Colonic mucosa (tissue), 4 donors: ENCODE data around the gene KLK10. TPM values are rescaled to one million over a fixed set of nuclear protein-coding genes. Genes with fewer than 3 reads are reported as not detected.
"Not testable (repeated sequence)": the region's sequence is repeated elsewhere in the genome, so short reads cannot be mapped to it uniquely, and the experiment has no call there.

ENCODE experiments used
- DNase-seq: peaks from one replicate; pipeline ENCODE4 v3.0.0-alpha.2; 2020
- H3K27ac ChIP-seq: fragments of 200-600 bp; one replicate; pipeline ENCODE4 v1.8.0; 2021
- H3K27me3 ChIP-seq: fragments of 200-600 bp; one replicate; pipeline ENCODE4 v1.8.0; 2021
- H3K36me3 ChIP-seq: fragments of 200-600 bp; one replicate; pipeline ENCODE4 v1.8.0; 2021
- H3K4me1 ChIP-seq: fragments of 200-600 bp; one replicate; pipeline ENCODE4 v1.8.0; 2021; ENCODE audit warnings: mild to moderate bottlenecking
- H3K4me3 ChIP-seq: fragments of 200-600 bp; one replicate; pipeline ENCODE4 v1.8.0; 2021
- H3K9ac ChIP-seq, 2 donors: one replicate each; pipeline ENCODE4 v1.7.0; 2013; ENCODE audit warnings: control low read depth in 2 of 2, low read depth in 2 of 2, low read length in 2 of 2
- H3K9me3 ChIP-seq: fragments of 200-600 bp; one replicate; pipeline ENCODE4 v1.8.0; 2021
- intact Hi-C: fragments of 100-400 bp; cut with DNase I; formaldehyde crosslinking; loops from one replicate; pipeline ENCODE4 v1.14.1; 2022
- total RNA-seq, 2 donors: library from RNA; stranded (reverse); fragmentation: NEBNext Ultra II Directional in 1 of 2; extraction: Animal tissue kit (Norgen Biotek cat#: 25700) in 1 of 2; gene quantifications; one replicate each; pipeline ENCODE4 v1.2.1, GENCODE V29; 2021
- TF ChIP-seq, protein P1 (sequence below): fragments of 200-600 bp; IDR thresholded peaks from one replicate; pipeline ENCODE4 v1.8.0; 2022; ENCODE audit warnings: antibody characterized with exemption, mild to moderate bottlenecking
- donor health status: healthy.
- donor health status: DM: no; HTN: no; CAD: no.
- donor health status: DM: no; HTN: no; CAD: no.

KLK10 gene
- total RNA-seq, 2 donors from 2014 or later: 0.40 to 1.1 TPM

DNA sequence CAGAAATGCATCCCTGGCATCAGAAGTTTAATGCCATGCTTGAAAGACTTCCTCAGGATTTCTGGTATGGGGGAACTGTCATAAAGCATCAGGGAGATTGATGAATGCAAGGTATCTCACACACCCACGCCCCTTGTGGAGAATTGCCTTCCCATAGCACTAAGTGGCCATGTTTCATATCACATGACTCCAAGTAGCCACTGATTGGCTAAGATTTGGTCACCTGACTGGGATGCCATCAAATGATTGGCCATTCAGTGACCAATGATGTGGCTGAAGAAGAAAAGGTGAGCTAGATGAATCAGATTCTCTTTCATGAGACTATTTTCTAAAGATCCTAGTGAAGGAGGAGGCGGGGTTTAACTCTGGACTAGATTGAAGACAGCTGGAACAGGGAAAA lies 25.4 kb downstream of the KLK10 start:
- intact Hi-C loops: no loop called here
- Histone ChIP-seq H3K9ac (no peak overlapping the region), H3K27ac (no peak overlapping the region), H3K36me3 (no peaks in the 10 kb centered on the region), H3K4me1 (no peaks in the 10 kb centered on the region), H3K27me3 (no peaks in the 10 kb centered on the region), H3K9me3 (no peaks in the 10 kb centered on the region), H3K4me3 (no peak overlapping the region)
- DNase-seq: no peak
- TF ChIP-seq, protein P1, sequence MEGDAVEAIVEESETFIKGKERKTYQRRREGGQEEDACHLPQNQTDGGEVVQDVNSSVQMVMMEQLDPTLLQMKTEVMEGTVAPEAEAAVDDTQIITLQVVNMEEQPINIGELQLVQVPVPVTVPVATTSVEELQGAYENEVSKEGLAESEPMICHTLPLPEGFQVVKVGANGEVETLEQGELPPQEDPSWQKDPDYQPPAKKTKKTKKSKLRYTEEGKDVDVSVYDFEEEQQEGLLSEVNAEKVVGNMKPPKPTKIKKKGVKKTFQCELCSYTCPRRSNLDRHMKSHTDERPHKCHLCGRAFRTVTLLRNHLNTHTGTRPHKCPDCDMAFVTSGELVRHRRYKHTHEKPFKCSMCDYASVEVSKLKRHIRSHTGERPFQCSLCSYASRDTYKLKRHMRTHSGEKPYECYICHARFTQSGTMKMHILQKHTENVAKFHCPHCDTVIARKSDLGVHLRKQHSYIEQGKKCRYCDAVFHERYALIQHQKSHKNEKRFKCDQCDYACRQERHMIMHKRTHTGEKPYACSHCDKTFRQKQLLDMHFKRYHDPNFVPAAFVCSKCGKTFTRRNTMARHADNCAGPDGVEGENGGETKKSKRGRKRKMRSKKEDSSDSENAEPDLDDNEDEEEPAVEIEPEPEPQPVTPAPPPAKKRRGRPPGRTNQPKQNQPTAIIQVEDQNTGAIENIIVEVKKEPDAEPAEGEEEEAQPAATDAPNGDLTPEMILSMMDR: no peak

DNA sequence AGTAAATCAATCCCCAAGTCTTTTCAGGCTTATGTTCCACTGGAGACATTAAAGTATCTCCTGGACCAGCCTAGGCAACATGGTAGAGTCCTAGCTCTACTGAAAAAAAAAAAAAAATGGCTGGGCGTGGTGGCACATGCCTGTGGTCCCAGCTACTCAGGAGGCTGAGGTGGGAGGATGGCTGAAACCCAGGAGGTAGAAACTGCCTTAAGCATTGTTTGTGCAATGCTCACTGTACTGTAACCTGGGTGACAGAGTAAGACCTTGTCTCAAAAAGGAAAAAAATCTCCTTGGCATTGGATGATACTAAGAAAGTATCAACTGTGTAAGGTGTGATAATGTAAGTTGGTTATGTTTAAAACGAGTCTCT lies 26.9 kb downstream of the KLK10 start:
- no peaks in the 10 kb centered on the region for H3K9me3 ChIP-seq
- H3K4me1 ChIP-seq: no peaks in the 10 kb centered on the region
- H3K9ac ChIP-seq: no peak overlapping the region
- intact Hi-C loops: no loop called here
- H3K36me3 ChIP-seq: no peaks in the 10 kb centered on the region
- H3K4me3 ChIP-seq: no peak overlapping the region
- no peaks in the 10 kb centered on the region for H3K27me3 ChIP-seq
- DNase-seq: no peak
- TF ChIP-seq, protein P1: no peak
- H3K27ac ChIP-seq: no peak overlapping the region

DNA sequence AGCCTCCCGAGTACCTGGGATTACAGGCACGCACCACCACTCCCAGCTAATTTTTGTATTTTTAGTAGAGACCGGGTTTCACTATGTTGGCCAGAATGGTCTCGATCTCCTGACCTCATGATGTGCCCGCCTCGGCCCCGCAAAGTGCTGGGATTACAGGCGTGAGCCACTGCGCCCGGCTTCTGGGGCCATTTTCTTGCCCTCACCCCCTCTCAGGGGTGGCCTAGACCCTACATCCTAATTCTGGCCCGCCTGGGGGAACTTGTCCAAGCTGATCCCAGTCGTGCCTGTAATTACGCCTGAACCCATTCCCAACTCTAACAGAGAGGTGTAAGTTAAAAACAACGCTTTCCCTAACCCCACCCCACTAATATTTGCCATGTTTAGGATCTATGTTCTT lies 35.1 kb downstream of the KLK10 start:
- H3K36me3 ChIP-seq, DNase-seq, H3K27me3 ChIP-seq, H3K9me3 ChIP-seq, intact Hi-C loops, H3K27ac ChIP-seq, H3K4me3 ChIP-seq, H3K4me1 ChIP-seq, H3K9ac ChIP-seq: not testable (repeated sequence)

DNA sequence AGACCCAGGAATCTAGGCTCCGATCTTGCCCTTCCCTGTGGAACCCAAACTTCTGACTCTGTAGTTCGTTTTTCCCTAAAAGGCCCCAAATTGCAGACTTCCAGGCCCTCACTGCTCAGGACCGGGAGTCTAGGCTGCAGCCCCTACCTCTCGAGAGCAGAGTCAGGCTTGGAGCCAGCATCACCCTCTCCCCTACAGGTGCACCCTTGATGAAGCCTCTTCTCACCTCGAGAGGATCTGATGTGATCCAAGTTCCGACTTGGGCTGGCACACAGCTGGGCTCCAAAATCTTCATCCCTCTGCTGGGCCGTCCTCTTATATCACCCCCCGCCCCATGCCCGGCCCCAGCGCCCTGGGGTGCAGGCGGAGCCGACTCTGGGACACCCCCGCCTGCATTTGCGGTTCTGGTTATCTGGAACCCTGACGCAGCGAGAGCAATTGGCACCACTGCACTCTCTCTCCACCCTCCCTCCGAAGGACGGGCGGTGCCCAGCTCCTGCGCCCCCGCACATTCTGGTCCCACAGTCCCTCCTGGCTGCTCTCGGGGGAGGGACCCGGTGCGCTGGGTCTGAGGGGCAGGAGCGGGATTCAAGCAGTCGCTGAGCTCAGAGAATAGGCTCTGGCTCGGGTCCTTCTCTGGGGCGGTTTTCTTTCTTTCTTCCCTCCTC lies 35.8 kb downstream of the KLK10 start, which contains the start of gene KLK7:
TSS of gene KLK7 (minus strand) at position 293 of the 668 bp plus-strand sequence. CDS start 1,518 bp downstream, outside the sequence.
- no peaks in the 10 kb centered on the region for H3K4me1 ChIP-seq
- H3K9me3 ChIP-seq: no peaks in the 10 kb centered on the region
- H3K36me3 ChIP-seq: no peaks in the 10 kb centered on the region
- intact Hi-C loops: no loop called here
- no peak within 1 kb of the TSS for H3K9ac ChIP-seq
- H3K4me3 ChIP-seq: no peak within 1 kb of the TSS
- TF ChIP-seq, protein P1: no peak
- no peak for DNase-seq
- H3K27ac ChIP-seq: no peak within 1 kb of the TSS
- no peaks in the 10 kb centered on the region for H3K27me3 ChIP-seq

DNA sequence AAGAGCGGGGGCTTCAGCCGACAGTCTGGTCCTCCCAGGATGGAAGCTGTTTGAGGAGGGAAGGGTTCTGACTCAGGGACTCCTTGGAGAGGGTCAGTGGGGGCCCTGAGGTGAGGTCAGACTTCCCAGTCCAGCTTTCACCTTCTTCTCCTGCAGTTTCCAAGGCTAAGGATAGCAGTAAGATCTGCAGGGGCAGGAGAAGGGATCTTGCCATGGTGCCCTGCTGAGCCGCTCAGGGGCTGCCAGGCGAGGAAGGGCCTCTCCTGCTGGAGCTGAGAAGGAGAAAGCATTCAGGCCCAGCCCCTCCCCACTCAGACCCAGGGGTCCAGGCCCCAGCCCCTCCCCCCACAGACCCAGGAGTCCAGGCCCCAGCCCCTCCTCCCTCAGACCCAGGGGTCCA lies 37.3 kb downstream of the KLK10 start:
- no peak for DNase-seq
- Histone ChIP-seq H3K9ac (no peak overlapping the region), H3K4me1 (no peaks in the 10 kb centered on the region), H3K36me3 (no peaks in the 10 kb centered on the region), H3K9me3 (no peaks in the 10 kb centered on the region), H3K27ac (no peak overlapping the region), H3K27me3 (no peaks in the 10 kb centered on the region), H3K4me3 (no peak overlapping the region)
- intact Hi-C loops: no loop called here
- TF ChIP-seq, protein P1: no peak

DNA sequence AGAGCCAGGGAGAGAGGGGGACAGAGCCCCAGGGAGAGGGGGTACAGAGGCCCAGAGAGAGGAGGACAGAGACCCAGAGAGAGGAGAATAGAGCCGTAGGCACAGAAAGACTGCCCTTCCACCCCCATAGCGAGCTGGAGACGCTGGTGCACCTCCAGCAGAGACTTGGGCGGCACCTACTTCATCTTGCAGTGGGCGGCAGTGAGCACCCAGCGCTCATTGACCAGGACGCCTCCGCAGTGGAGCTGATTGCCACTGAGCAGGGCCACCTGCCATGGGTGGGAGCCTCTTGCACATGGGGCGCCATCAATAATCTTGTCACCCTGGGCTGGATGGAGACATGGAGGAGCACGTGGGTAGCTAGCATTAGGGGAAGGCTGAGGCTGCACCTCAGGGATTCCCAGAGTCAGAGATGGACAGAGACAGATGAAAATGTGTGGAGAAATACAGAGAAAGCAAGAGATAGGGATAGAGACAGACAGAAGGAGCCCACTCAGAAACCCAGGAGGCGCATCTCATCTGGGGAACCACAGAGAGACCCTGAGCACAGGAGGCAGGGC lies 37.8 kb downstream of the KLK10 start:
- TF ChIP-seq, protein P1: no peak
- no peak overlapping the region for H3K4me3 ChIP-seq
- no peaks in the 10 kb centered on the region for H3K4me1 ChIP-seq
- H3K27me3 ChIP-seq: no peaks in the 10 kb centered on the region
- no peak overlapping the region for H3K9ac ChIP-seq
- no peak for DNase-seq
- no peaks in the 10 kb centered on the region for H3K9me3 ChIP-seq
- no peak overlapping the region for H3K27ac ChIP-seq
- no peaks in the 10 kb centered on the region for H3K36me3 ChIP-seq
- intact Hi-C loops: no loop called here
